ENCODE results near the gene NEDD9. TPM values are rescaled to one million over a fixed set of nuclear protein-coding genes. Genes with fewer than 3 reads are reported as not detected.

The NEDD9 gene
- 6.4 TPM for polyA plus RNA-seq (2013, experiment 1 of 2)
- polyA plus RNA-seq (2013, experiment 2 of 2) = 9.9 TPM

GRCh38 chr6:11232193-11232769, at the start of gene NEDD9:
Gene NEDD9, minus strand, starts transcription at chr6:11232668. Its CDS starts 153 bp downstream, at chr6:11232515.
- H3K9me3 ChIP-seq (ENCODE audit: insufficient read depth, low read depth, low read length) = no peaks in the 10 kb centered on the region
- under 1% methylated on average over 24 of the region's 24 CpGs for WGBS
- H3K27ac ChIP-seq (ENCODE audit: low read depth, low read length) = peak within 1 kb of the TSS; percentile 90
- H3K9ac ChIP-seq (ENCODE audit: low read depth, low read length) = peak within 1 kb of the TSS; percentile 64; the same call in 1 of the 2 replicates
- H3K4me3 ChIP-seq (ENCODE audit: low read length) = peak within 1 kb of the TSS; percentile 78
- H3K4me1 ChIP-seq (ENCODE audit: insufficient read depth, low read length) = peaks cover 39% of the 10 kb centered on the region
- H3K27me3 ChIP-seq (ENCODE audit: insufficient read depth, low read length) = no peaks in the 10 kb centered on the region
- H3K36me3 ChIP-seq (ENCODE audit: insufficient read depth, low read length) = no peaks in the 10 kb centered on the region; the same call in 1 of the 2 replicates

- Histone ChIP-seq H3K9me3 (ENCODE audit: insufficient read depth, low read depth, low read length) (no peaks in the 10 kb centered on the region), H3K36me3 (ENCODE audit: insufficient read depth, low read length) (no peaks in the 10 kb centered on the region), H3K4me1 (ENCODE audit: insufficient read depth, low read length) (peaks cover 15% of the 10 kb centered on the region), H3K4me3 (ENCODE audit: low read length) (no peak overlapping the region), H3K27me3 (ENCODE audit: insufficient read depth, low read length) (no peaks in the 10 kb centered on the region), H3K9ac (ENCODE audit: low read depth, low read length) (no peak overlapping the region), H3K27ac (ENCODE audit: low read depth, low read length) (no peak overlapping the region)
- WGBS = 96% methylated on average over 2 of the region's 2 CpGs
These were observed 49.8 kb upstream of the NEDD9 start for GRCh38 chr6:11282245-11282644.

GRCh38 chr6:11280394-11280793, 47.9 kb upstream of the NEDD9 start:
- Histone ChIP-seq H3K36me3 (ENCODE audit: insufficient read depth, low read length) (no peaks in the 10 kb centered on the region), H3K9ac (ENCODE audit: low read depth, low read length) (no peak overlapping the region), H3K9me3 (ENCODE audit: insufficient read depth, low read depth, low read length) (no peaks in the 10 kb centered on the region), H3K27me3 (ENCODE audit: insufficient read depth, low read length) (no peaks in the 10 kb centered on the region), H3K4me1 (ENCODE audit: insufficient read depth, low read length) (peaks cover 23% of the 10 kb centered on the region), H3K27ac (ENCODE audit: low read depth, low read length) (no peak overlapping the region), H3K4me3 (ENCODE audit: low read length) (no peak overlapping the region)
- WGBS = 98% methylated on average over 4 of the region's 4 CpGs

GRCh38 chr6:11279284-11279689, 46.8 kb upstream of the NEDD9 start:
- no peak overlapping the region for H3K4me3 ChIP-seq (ENCODE audit: low read length)
- peaks cover 23% of the 10 kb centered on the region for H3K4me1 ChIP-seq (ENCODE audit: insufficient read depth, low read length)
- no peaks in the 10 kb centered on the region for H3K36me3 ChIP-seq (ENCODE audit: insufficient read depth, low read length)
- WGBS = 96% methylated on average over 16 of the region's 17 CpGs
- H3K9ac ChIP-seq (ENCODE audit: low read depth, low read length) = no peak overlapping the region
- H3K9me3 ChIP-seq (ENCODE audit: insufficient read depth, low read depth, low read length) = no peaks in the 10 kb centered on the region
- H3K27ac ChIP-seq (ENCODE audit: low read depth, low read length) = no peak overlapping the region
- no peaks in the 10 kb centered on the region for H3K27me3 ChIP-seq (ENCODE audit: insufficient read depth, low read length)

- Histone ChIP-seq H3K4me3 (ENCODE audit: low read length) (no peak overlapping the region), H3K27me3 (ENCODE audit: insufficient read depth, low read length) (no peaks in the 10 kb centered on the region), H3K27ac (ENCODE audit: low read depth, low read length) (no peak overlapping the region; the same call in 1 of the 2 replicates), H3K9ac (ENCODE audit: low read depth, low read length) (no peak overlapping the region), H3K4me1 (ENCODE audit: insufficient read depth, low read length) (peaks cover 23% of the 10 kb centered on the region), H3K9me3 (ENCODE audit: insufficient read depth, low read depth, low read length) (no peaks in the 10 kb centered on the region), H3K36me3 (ENCODE audit: insufficient read depth, low read length) (no peaks in the 10 kb centered on the region)
- 84% methylated on average over 6 of the region's 6 CpGs for WGBS
These were observed 45.7 kb upstream of the NEDD9 start for GRCh38 chr6:11278207-11278559.

- peaks cover 23% of the 10 kb centered on the region for H3K4me1 ChIP-seq (ENCODE audit: insufficient read depth, low read length)
- no peak overlapping the region for H3K4me3 ChIP-seq (ENCODE audit: low read length)
- WGBS = 72% methylated on average over 14 of the region's 14 CpGs
- no peaks in the 10 kb centered on the region for H3K36me3 ChIP-seq (ENCODE audit: insufficient read depth, low read length)
- H3K27ac ChIP-seq (ENCODE audit: low read depth, low read length) = peak overlapping the region; percentile 63
- peak overlapping the region; percentile 21; the same call in 1 of the 2 replicates for H3K9ac ChIP-seq (ENCODE audit: low read depth, low read length)
- H3K9me3 ChIP-seq (ENCODE audit: insufficient read depth, low read depth, low read length) = no peaks in the 10 kb centered on the region
- no peaks in the 10 kb centered on the region for H3K27me3 ChIP-seq (ENCODE audit: insufficient read depth, low read length)
These were observed 45.1 kb upstream of the NEDD9 start for GRCh38 chr6:11277275-11278206.

GRCh38 chr6:11276911-11277274, 44.4 kb upstream of the NEDD9 start:
- Histone ChIP-seq H3K4me1 (ENCODE audit: insufficient read depth, low read length) (peaks cover 23% of the 10 kb centered on the region), H3K36me3 (ENCODE audit: insufficient read depth, low read length) (no peaks in the 10 kb centered on the region), H3K9ac (ENCODE audit: low read depth, low read length) (peak overlapping the region; percentile 21; the same call in 1 of the 2 replicates), H3K27ac (ENCODE audit: low read depth, low read length) (peak overlapping the region; percentile 22), H3K4me3 (ENCODE audit: low read length) (no peak overlapping the region), H3K27me3 (ENCODE audit: insufficient read depth, low read length) (no peaks in the 10 kb centered on the region), H3K9me3 (ENCODE audit: insufficient read depth, low read depth, low read length) (no peaks in the 10 kb centered on the region)
- 87% methylated on average over 4 of the region's 4 CpGs for WGBS

- WGBS = 94% methylated on average over 8 of the region's 8 CpGs
- Histone ChIP-seq H3K36me3 (ENCODE audit: insufficient read depth, low read length) (no peaks in the 10 kb centered on the region), H3K4me1 (ENCODE audit: insufficient read depth, low read length) (peaks cover 23% of the 10 kb centered on the region), H3K27ac (ENCODE audit: low read depth, low read length) (peak overlapping the region; percentile 22; the same call in 1 of the 2 replicates), H3K4me3 (ENCODE audit: low read length) (no peak overlapping the region), H3K27me3 (ENCODE audit: insufficient read depth, low read length) (no peaks in the 10 kb centered on the region; the same call in 1 of the 2 replicates), H3K9ac (ENCODE audit: low read depth, low read length) (no peak overlapping the region), H3K9me3 (ENCODE audit: insufficient read depth, low read depth, low read length) (no peaks in the 10 kb centered on the region)
These were observed 43.8 kb upstream of the NEDD9 start for GRCh38 chr6:11276228-11276627.

GRCh38 chr6:11275598-11275997, 43.1 kb upstream of the NEDD9 start:
- no peaks in the 10 kb centered on the region for H3K9me3 ChIP-seq (ENCODE audit: insufficient read depth, low read depth, low read length)

GRCh38 chr6:11273406-11274065, 41.1 kb upstream of the NEDD9 start:
- Histone ChIP-seq H3K9me3 (ENCODE audit: insufficient read depth, low read depth, low read length) (no peaks in the 10 kb centered on the region), H3K4me1 (ENCODE audit: insufficient read depth, low read length) (peaks cover 20% of the 10 kb centered on the region), H3K27ac (ENCODE audit: low read depth, low read length) (no peak overlapping the region), H3K9ac (ENCODE audit: low read depth, low read length) (no peak overlapping the region), H3K36me3 (ENCODE audit: insufficient read depth, low read length) (no peaks in the 10 kb centered on the region), H3K4me3 (ENCODE audit: low read length) (no peak overlapping the region), H3K27me3 (ENCODE audit: insufficient read depth, low read length) (no peaks in the 10 kb centered on the region; the same call in 1 of the 2 replicates)
- WGBS = 94% methylated on average over 19 of the region's 19 CpGs

More at GRCh38 chr6:11275598-11275997, 43.1 kb upstream of the NEDD9 start:
- Histone ChIP-seq H3K27ac (ENCODE audit: low read depth, low read length) (no peak overlapping the region), H3K9ac (ENCODE audit: low read depth, low read length) (no peak overlapping the region), H3K4me3 (ENCODE audit: low read length) (no peak overlapping the region), H3K36me3 (ENCODE audit: insufficient read depth, low read length) (no peaks in the 10 kb centered on the region), H3K27me3 (ENCODE audit: insufficient read depth, low read length) (no peaks in the 10 kb centered on the region; the same call in 1 of the 2 replicates), H3K4me1 (ENCODE audit: insufficient read depth, low read length) (peaks cover 24% of the 10 kb centered on the region)
- WGBS = 82% methylated on average over 2 of the region's 4 CpGs

Measured in HUES64 (cell line).